Ishikawa (cell line): Measurements from ENCODE around the gene PTBP3.

Source experiments
- CEBPB ChIP-seq: IDR thresholded peaks from 2 replicates; pipeline ENCODE4 v1.6.1; 2012
- CREB1 ChIP-seq: IDR thresholded peaks from 2 replicates; pipeline ENCODE4 v1.6.1; 2012; ENCODE audit warnings: low read depth
- EP300 ChIP-seq: IDR thresholded peaks from 2 replicates; pipeline ENCODE4 v1.6.1; 2012; ENCODE audit warnings: borderline replicate concordance
- NFIC ChIP-seq: IDR thresholded peaks from 2 replicates; pipeline ENCODE4 v1.6.1; 2012
- RAD21 ChIP-seq: IDR thresholded peaks from 2 replicates; pipeline ENCODE4 v1.6.1; 2012; ENCODE audit warnings: low read depth
- TCF12 ChIP-seq: IDR thresholded peaks from 2 replicates; pipeline ENCODE4 v1.6.1; 2012; ENCODE audit warnings: low read depth
- USF1 ChIP-seq: IDR thresholded peaks from 2 replicates; pipeline ENCODE4 v1.6.1; 2012
- YY1 ChIP-seq: IDR thresholded peaks from 2 replicates; pipeline ENCODE4 v1.6.1; 2012; ENCODE audit warnings: low read depth
- TF ChIP-seq, protein P1 (sequence below): IDR thresholded peaks from 2 replicates; pipeline ENCODE4 v1.6.1; 2012
- TF ChIP-seq, protein P2 (sequence below): IDR thresholded peaks from 2 replicates; pipeline ENCODE4 v1.6.1; 2012; ENCODE audit warnings: low read depth, mild to moderate bottlenecking

- TF ChIP-seq RAD21: no peak
- no peak for TF ChIP-seq TCF12
- no peak for TF ChIP-seq USF1
- no peak for TF ChIP-seq CREB1
- TF ChIP-seq, protein P1, sequence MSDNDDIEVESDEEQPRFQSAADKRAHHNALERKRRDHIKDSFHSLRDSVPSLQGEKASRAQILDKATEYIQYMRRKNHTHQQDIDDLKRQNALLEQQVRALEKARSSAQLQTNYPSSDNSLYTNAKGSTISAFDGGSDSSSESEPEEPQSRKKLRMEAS: no peak
- TF ChIP-seq NFIC: no peak
- no peak for TF ChIP-seq EP300
- TF ChIP-seq, protein P2, sequence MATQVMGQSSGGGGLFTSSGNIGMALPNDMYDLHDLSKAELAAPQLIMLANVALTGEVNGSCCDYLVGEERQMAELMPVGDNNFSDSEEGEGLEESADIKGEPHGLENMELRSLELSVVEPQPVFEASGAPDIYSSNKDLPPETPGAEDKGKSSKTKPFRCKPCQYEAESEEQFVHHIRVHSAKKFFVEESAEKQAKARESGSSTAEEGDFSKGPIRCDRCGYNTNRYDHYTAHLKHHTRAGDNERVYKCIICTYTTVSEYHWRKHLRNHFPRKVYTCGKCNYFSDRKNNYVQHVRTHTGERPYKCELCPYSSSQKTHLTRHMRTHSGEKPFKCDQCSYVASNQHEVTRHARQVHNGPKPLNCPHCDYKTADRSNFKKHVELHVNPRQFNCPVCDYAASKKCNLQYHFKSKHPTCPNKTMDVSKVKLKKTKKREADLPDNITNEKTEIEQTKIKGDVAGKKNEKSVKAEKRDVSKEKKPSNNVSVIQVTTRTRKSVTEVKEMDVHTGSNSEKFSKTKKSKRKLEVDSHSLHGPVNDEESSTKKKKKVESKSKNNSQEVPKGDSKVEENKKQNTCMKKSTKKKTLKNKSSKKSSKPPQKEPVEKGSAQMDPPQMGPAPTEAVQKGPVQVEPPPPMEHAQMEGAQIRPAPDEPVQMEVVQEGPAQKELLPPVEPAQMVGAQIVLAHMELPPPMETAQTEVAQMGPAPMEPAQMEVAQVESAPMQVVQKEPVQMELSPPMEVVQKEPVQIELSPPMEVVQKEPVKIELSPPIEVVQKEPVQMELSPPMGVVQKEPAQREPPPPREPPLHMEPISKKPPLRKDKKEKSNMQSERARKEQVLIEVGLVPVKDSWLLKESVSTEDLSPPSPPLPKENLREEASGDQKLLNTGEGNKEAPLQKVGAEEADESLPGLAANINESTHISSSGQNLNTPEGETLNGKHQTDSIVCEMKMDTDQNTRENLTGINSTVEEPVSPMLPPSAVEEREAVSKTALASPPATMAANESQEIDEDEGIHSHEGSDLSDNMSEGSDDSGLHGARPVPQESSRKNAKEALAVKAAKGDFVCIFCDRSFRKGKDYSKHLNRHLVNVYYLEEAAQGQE: no peak
- no peak for TF ChIP-seq CEBPB
- TF ChIP-seq YY1: no peak
These were observed 101.2 kb downstream of the PTBP3 start for GRCh38 chr9:112232233-112232632.
